OCI-LY7 (cell line): ENCODE results near the gene CHST8. TPM values are rescaled to one million over a fixed set of nuclear protein-coding genes. Genes with fewer than 3 reads are reported as not detected.

Source experiments
- BruUV-seq: library from RNA; stranded (reverse); fragments of 400-500 nt; replicated peaks from 2 replicates; lab custom pipeline; 2021; lab: Mats Ljungman, UMichigan
- CTCF ChIA-PET: fragments of 300-600 bp; sonication (Branson Sonifier 250); formaldehyde crosslinking; loops from one replicate; lab custom pipeline; 2022; ENCODE audit warnings: antibody characterized with exemption; ENCODE audit not compliant: unreplicated experiment; lab: Charles Lee
- POLR2A ChIA-PET: fragments of 300-600 bp; sonication (Branson Sonifier 250); formaldehyde crosslinking; loops from one replicate; lab custom pipeline; 2022; ENCODE audit warnings: antibody characterized with exemption; lab: Charles Lee
- DNase-seq: peaks from one replicate; pipeline ENCODE4 v3.0.0-alpha.2; 2015; ENCODE audit warnings: low spot score
- H2AFZ ChIP-seq: fragments of 200-600 bp; sonication (generic), shearing (Covaris generic); 2 replicates; pipeline ENCODE4 v1.6.1; 2014; ENCODE audit warnings: mild to moderate bottlenecking, antibody characterized with exemption, low read length, moderate library complexity
- H3K27ac ChIP-seq: fragments of 200-600 bp; sonication (generic); 2 replicates; pipeline ENCODE4 v1.5.1; 2014; ENCODE audit warnings: mixed run types, low read depth, mild to moderate bottlenecking, moderate library complexity, low read length, inconsistent platforms; ENCODE audit not compliant: poor library complexity, severe bottlenecking
- H3K36me3 ChIP-seq: fragments of 200-600 bp; sonication (generic); 2 replicates; pipeline ENCODE4 v1.6.1; 2014; ENCODE audit warnings: mild to moderate bottlenecking, antibody characterized with exemption, low read length, moderate library complexity, mixed read lengths; ENCODE audit not compliant: insufficient read depth
- H3K4me1 ChIP-seq: fragments of 200-600 bp; sonication (generic); 2 replicates; pipeline ENCODE4 v1.5.1; 2014; ENCODE audit warnings: mild to moderate bottlenecking, low read length; ENCODE audit not compliant: insufficient read depth, poor library complexity, severe bottlenecking
- H3K4me2 ChIP-seq: fragments of 200-600 bp; sonication (generic); 2 replicates; pipeline ENCODE4 v1.6.1; 2014; ENCODE audit warnings: mild to moderate bottlenecking, low read length
- H3K4me3 ChIP-seq: fragments of 200-600 bp; sonication (generic); 2 replicates; pipeline ENCODE4 v1.5.1; 2014; ENCODE audit warnings: mild to moderate bottlenecking, low read depth, low read length; ENCODE audit not compliant: poor library complexity, severe bottlenecking
- H3K79me2 ChIP-seq: fragments of 200-600 bp; sonication (generic); 2 replicates; pipeline ENCODE4 v1.6.1; 2016; ENCODE audit warnings: low read depth, mild to moderate bottlenecking, low read length, moderate library complexity, mixed read lengths; ENCODE audit not compliant: insufficient read depth
- H3K9me2 ChIP-seq: fragments of 200-600 bp; sonication (generic); 2 replicates; pipeline ENCODE4 v1.6.1; 2016; ENCODE audit warnings: mild to moderate bottlenecking, low read length, mixed read lengths; ENCODE audit not compliant: insufficient read depth
- H3K9me3 ChIP-seq: fragments of 200-600 bp; sonication (generic); 2 replicates; pipeline ENCODE4 v1.6.1; 2014; ENCODE audit warnings: mild to moderate bottlenecking, mixed run types, low read length, mixed read lengths
- H4K20me1 ChIP-seq: fragments of 200-600 bp; sonication (generic); 2 replicates; pipeline ENCODE4 v1.6.1; 2014; ENCODE audit warnings: mild to moderate bottlenecking, antibody characterized with exemption, low read length, moderate library complexity, mixed read lengths; ENCODE audit not compliant: insufficient read depth
- EZH2phosphoT487 ChIP-seq: fragments of 200-600 bp; sonication (generic); IDR thresholded peaks from 2 replicates; pipeline ENCODE4 v1.6.1; 2018; ENCODE audit warnings: low read depth, borderline replicate concordance, mild to moderate bottlenecking, mixed run types, antibody characterized with exemption, low read length, moderate library complexity, mixed read lengths
- intact Hi-C: fragments of 100-400 bp; cut with micrococcal nuclease; formaldehyde crosslinking; loops from one replicate; pipeline ENCODE4 v1.10.0; 2022; ENCODE audit not compliant: unreplicated experiment
- total RNA-seq, 2 experiments: library from RNA; depleted of rRNA in 1 of 2; stranded (reverse); fragments of >200 nt in 1 of 2; shearing (Covaris generic) in 1 of 2; gene quantifications; 2 replicates each; pipeline ENCODE4 v1.2.3, GENCODE V29; 2014 to 2022
- TF ChIP-seq, protein P1 (sequence below): fragments of 200-600 bp; sonication (generic); conservative IDR thresholded peaks from 2 replicates; pipeline ENCODE4 v1.5.1; 2014; ENCODE audit warnings: mild to moderate bottlenecking, antibody characterized with exemption, low read length, moderate library complexity, mixed read lengths

CHST8 gene
- total RNA-seq, 2 experiments from 2014 or later, result not detected

DNA sequence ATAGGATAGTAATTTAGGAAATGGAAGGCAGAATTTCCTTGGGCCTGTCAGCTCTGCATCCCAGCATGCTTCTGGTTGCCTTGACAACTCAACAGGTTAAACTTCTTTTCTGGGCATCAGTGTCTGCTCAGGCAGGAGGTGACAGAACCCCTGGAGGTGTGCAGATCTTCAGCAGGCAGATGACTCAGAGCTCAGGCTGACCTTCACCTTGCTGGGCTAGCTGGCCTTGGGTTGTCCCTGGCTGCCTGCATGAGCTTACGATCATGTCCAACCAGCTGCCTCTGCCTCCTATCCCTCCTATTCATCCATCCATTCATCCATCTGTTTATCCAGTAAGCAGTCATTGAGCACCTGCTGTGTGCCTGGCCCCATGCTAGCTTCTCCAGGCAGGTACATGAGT is 93.7 kb downstream of the CHST8 start:
- intact Hi-C loops, result no loop called here
- Histone ChIP-seq H4K20me1 (no peaks in the 10 kb centered on the region), H3K4me3 (no peak overlapping the region), H3K9me2 (no peaks in the 10 kb centered on the region), H3K79me2 (no peaks in the 10 kb centered on the region), H3K4me2 (no peak overlapping the region), H3K27ac (no peak overlapping the region), H3K4me1 (no peaks in the 10 kb centered on the region), H3K36me3 (no peaks in the 10 kb centered on the region), H2AFZ (no peak overlapping the region), H3K9me3 (no peaks in the 10 kb centered on the region)
- TF ChIP-seq, protein P1, sequence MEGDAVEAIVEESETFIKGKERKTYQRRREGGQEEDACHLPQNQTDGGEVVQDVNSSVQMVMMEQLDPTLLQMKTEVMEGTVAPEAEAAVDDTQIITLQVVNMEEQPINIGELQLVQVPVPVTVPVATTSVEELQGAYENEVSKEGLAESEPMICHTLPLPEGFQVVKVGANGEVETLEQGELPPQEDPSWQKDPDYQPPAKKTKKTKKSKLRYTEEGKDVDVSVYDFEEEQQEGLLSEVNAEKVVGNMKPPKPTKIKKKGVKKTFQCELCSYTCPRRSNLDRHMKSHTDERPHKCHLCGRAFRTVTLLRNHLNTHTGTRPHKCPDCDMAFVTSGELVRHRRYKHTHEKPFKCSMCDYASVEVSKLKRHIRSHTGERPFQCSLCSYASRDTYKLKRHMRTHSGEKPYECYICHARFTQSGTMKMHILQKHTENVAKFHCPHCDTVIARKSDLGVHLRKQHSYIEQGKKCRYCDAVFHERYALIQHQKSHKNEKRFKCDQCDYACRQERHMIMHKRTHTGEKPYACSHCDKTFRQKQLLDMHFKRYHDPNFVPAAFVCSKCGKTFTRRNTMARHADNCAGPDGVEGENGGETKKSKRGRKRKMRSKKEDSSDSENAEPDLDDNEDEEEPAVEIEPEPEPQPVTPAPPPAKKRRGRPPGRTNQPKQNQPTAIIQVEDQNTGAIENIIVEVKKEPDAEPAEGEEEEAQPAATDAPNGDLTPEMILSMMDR, result no peak
- no peak for TF ChIP-seq EZH2phosphoT487
- ChIA-PET CTCF (no interaction called here), POLR2A (no interaction called here)
- no TSS peak for BruUV-seq
- DNase-seq, result no peak

DNA sequence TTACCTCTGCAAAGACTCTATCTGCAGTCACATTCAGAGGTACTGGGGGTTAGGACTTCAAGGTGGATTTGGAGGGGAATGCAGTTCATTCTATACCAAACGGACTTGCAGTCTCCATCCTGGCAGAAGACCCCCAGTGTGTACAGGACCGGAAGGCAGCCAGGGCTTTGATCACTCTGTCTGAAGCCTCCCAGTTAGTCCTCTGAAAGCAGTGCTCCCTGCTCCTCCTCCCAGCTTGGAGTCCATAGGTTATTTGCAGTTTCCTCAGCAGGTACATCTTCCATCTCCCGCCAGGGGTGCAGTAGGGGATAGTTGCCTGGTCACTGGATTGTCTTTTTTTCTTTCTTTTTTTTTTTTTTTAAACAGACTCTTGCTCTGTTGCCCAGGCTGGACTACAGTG is 96.1 kb downstream of the CHST8 start:
- Histone ChIP-seq H3K4me2 (no peak overlapping the region), H3K79me2 (no peaks in the 10 kb centered on the region), H3K27ac (no peak overlapping the region), H3K36me3 (no peaks in the 10 kb centered on the region), H3K9me2 (no peaks in the 10 kb centered on the region), H3K4me1 (no peaks in the 10 kb centered on the region), H3K9me3 (no peaks in the 10 kb centered on the region), H2AFZ (no peak overlapping the region), H4K20me1 (no peaks in the 10 kb centered on the region), H3K4me3 (no peak overlapping the region)
- ChIA-PET CTCF (no interaction called here), POLR2A (no interaction called here)
- intact Hi-C loops, result no loop called here
- no peak for TF ChIP-seq EZH2phosphoT487
- BruUV-seq, result no TSS peak
- no peak for DNase-seq

DNA sequence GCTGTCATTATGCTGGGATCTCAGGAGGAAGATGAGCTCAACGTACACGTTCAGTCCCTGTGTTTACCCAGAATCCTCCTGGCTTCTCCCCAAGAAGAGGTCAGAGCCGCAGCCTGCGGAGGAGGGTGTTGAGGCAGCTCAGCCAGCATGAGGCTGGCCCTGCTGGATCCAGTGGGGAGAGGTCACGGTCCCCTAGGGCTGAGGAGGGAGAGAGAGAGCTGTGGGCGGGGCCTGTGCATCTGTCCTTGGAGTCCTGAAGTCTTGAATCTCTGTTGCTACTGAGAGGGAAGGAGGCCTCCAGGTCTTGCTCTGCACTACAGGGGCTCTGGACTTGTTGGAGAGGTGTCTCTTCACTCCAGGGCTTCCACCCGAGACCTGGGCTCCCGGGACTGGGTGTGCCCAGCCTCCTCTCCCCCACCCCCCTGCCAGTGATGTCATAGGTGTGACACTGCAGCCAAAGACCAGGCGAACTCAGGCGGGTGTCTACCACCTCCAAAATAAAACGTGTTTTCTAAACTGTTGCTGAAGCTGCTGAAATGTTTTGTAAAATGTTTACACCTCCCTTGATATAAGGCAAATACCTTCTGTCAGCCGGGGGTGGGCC is 97.0 kb downstream of the CHST8 start:
- ChIA-PET POLR2A (no interaction called here), CTCF (interaction anchor here (0.7 kb wide), 1 partner anchor 59 kb away, joined by 4 read pairs; no protein-coding TSS in a partner anchor)
- H3K9me2 ChIP-seq, result no peaks in the 10 kb centered on the region

More for the DNA sequence above, 97.0 kb downstream of the CHST8 start:
- H3K36me3 ChIP-seq, result no peaks in the 10 kb centered on the region
- no peak for DNase-seq
- TF ChIP-seq, protein P1, result no peak
- TF ChIP-seq EZH2phosphoT487, result no peak
- no peaks in the 10 kb centered on the region for H3K4me1 ChIP-seq
- no peak overlapping the region for H3K27ac ChIP-seq
- H3K79me2 ChIP-seq, result no peaks in the 10 kb centered on the region
- no peak overlapping the region for H3K4me3 ChIP-seq
- H2AFZ ChIP-seq, result no peak overlapping the region
- H3K9me3 ChIP-seq, result no peaks in the 10 kb centered on the region
- no TSS peak for BruUV-seq
- intact Hi-C loops, result no loop called here
- H4K20me1 ChIP-seq, result no peaks in the 10 kb centered on the region
- no peak overlapping the region for H3K4me2 ChIP-seq
